Astrocyte (in vitro differentiated cells and primary cell): ENCODE measurements around the gene NPB. TPM values are rescaled to one million over a fixed set of nuclear protein-coding genes. Genes with fewer than 3 reads are reported as not detected.

Experiments used
- DNase-seq: peaks from one replicate; pipeline ENCODE4 v3.0.0-alpha.2; 2010; ENCODE audit warnings: low read depth
- FAIRE-seq: peaks from 2 replicates; lab custom pipeline; 2011; peaks lifted over from hg19 to GRCh38; lab: Jason Lieb, UNC
- H2AFZ ChIP-seq: 2 replicates; pipeline ENCODE4 v1.6.0; 2012; ENCODE audit warnings: low read depth, low read length, inconsistent platforms
- H3K27ac ChIP-seq: 2 replicates; pipeline ENCODE4 v1.5.1; 2011; ENCODE audit warnings: low read depth, low read length, inconsistent platforms
- H3K27me3 ChIP-seq: 2 replicates; pipeline ENCODE4 v1.6.0; 2011; ENCODE audit warnings: low read length, inconsistent platforms; ENCODE audit not compliant: insufficient read depth
- H3K36me3 ChIP-seq: 2 replicates; pipeline ENCODE4 v1.5.1; 2011; ENCODE audit warnings: low read length, inconsistent platforms; ENCODE audit not compliant: insufficient read depth
- H3K4me1 ChIP-seq: 2 replicates; pipeline ENCODE4 v1.5.1; 2011; ENCODE audit warnings: low read length, inconsistent platforms; ENCODE audit not compliant: insufficient read depth
- H3K4me2 ChIP-seq: 2 replicates; pipeline ENCODE4 v1.6.0; 2012; ENCODE audit warnings: low read length, inconsistent platforms
- H3K4me3 ChIP-seq: 2 replicates; pipeline ENCODE4 v1.5.1; 2011; ENCODE audit warnings: low read depth, mild to moderate bottlenecking, low read length, inconsistent platforms; ENCODE audit not compliant: insufficient read depth
- H3K79me2 ChIP-seq: 2 replicates; pipeline ENCODE4 v1.6.0; 2012; ENCODE audit warnings: mild to moderate bottlenecking, low read length, inconsistent platforms; ENCODE audit not compliant: insufficient read depth
- H3K9ac ChIP-seq: 2 replicates; pipeline ENCODE4 v1.6.0; 2012; ENCODE audit warnings: mild to moderate bottlenecking, low read length, inconsistent platforms
- H3K9me3 ChIP-seq: 2 replicates; pipeline ENCODE4 v1.5.1; 2012; ENCODE audit warnings: low read depth, mild to moderate bottlenecking, low read length, inconsistent platforms; ENCODE audit not compliant: insufficient read depth
- H4K20me1 ChIP-seq: 2 replicates; pipeline ENCODE4 v1.6.0; 2012; ENCODE audit warnings: low read length, inconsistent platforms; ENCODE audit not compliant: insufficient read depth
- H3K27ac Mint-ChIP-seq: one replicate; pipeline ENCODE4 v1.8.0; 2021; ENCODE audit warnings: mild to moderate bottlenecking, mixed read lengths; ENCODE audit not compliant: unreplicated experiment
- H3K27me3 Mint-ChIP-seq: one replicate; pipeline ENCODE4 v1.8.0; 2021; ENCODE audit warnings: low read depth, mixed read lengths; ENCODE audit not compliant: unreplicated experiment
- H3K36me3 Mint-ChIP-seq: one replicate; pipeline ENCODE4 v1.8.0; 2021; ENCODE audit warnings: low read depth, mixed read lengths; ENCODE audit not compliant: unreplicated experiment
- H3K4me1 Mint-ChIP-seq: one replicate; pipeline ENCODE4 v1.8.0; 2021; ENCODE audit warnings: low read depth, mixed read lengths; ENCODE audit not compliant: unreplicated experiment
- H3K4me3 Mint-ChIP-seq: one replicate; pipeline ENCODE4 v1.8.0; 2021; ENCODE audit warnings: mild to moderate bottlenecking, moderate library complexity, mixed read lengths; ENCODE audit not compliant: unreplicated experiment
- H3K9me3 Mint-ChIP-seq: one replicate; pipeline ENCODE4 v1.8.0; 2021; ENCODE audit warnings: mild to moderate bottlenecking, mixed read lengths; ENCODE audit not compliant: unreplicated experiment
- EZH2 ChIP-seq: IDR thresholded peaks from 2 replicates; pipeline ENCODE4 v1.6.1; 2012; ENCODE audit warnings: mild to moderate bottlenecking, low read length, inconsistent platforms; ENCODE audit not compliant: insufficient read depth
- total RNA-seq: library from RNA; stranded (reverse); gene quantifications from 2 replicates; pipeline ENCODE4 v1.2.1, GENCODE V29; 2021
- TF ChIP-seq, protein P1 (sequence below): IDR thresholded peaks from 2 replicates; pipeline ENCODE4 v1.5.1; 2011; ENCODE audit warnings: low read depth, mild to moderate bottlenecking, inconsistent platforms, low read length, moderate library complexity; ENCODE audit not compliant: insufficient read depth

NPB gene
- total RNA-seq, 1 donor from 2014 or later = 2.0 TPM

DNA sequence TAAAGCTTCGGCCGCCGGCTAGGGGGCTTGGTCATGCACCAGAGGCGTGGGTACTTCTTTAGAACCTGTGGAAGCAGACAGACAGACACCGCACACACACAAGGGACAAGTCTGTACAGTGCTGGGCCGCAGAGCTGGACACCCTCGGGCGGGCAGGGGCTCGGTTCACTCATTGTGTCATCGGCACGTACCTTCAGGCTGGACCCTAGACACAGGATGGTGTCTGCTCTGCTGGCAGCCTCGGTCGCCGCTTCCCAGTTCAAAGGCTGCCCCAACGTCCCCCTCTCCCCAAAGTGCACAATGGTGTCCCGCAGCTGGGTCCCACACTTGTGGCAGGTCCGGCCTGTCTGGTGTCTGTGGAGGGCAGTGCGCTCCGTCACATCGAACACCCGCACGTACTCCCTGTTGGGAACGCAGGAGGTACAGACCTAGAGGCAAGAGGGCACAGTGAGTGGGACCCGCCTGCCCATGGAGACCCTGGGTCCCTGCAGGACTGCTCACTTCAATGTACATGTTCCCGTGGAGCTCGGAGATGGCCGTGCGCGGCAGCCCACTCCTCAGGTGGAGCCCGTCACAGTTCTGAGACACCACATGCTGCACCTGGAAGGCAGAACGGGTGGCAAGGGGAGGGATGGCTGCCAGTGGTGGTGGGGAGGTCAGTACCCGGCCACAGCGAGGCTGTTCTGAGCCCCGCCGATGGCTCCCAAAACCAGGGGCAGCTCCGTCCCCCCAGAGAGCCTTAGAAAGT, 12.2 kb downstream of the NPB start:
- Histone ChIP-seq H3K27ac (no peak overlapping the region), H3K4me3 (no peak overlapping the region), H2AFZ (no peak overlapping the region), H3K9ac (no peak overlapping the region), H3K36me3 (peaks cover 6% of the 10 kb centered on the region), H3K9me3 (no peaks in the 10 kb centered on the region), H3K4me2 (no peak overlapping the region), H3K4me1 (peaks cover 18% of the 10 kb centered on the region), H4K20me1 (peaks cover 78% of the 10 kb centered on the region), H3K27me3 (no peaks in the 10 kb centered on the region), H3K79me2 (peaks cover 44% of the 10 kb centered on the region)
- TF ChIP-seq EZH2 = no peak
- TF ChIP-seq, protein P1, sequence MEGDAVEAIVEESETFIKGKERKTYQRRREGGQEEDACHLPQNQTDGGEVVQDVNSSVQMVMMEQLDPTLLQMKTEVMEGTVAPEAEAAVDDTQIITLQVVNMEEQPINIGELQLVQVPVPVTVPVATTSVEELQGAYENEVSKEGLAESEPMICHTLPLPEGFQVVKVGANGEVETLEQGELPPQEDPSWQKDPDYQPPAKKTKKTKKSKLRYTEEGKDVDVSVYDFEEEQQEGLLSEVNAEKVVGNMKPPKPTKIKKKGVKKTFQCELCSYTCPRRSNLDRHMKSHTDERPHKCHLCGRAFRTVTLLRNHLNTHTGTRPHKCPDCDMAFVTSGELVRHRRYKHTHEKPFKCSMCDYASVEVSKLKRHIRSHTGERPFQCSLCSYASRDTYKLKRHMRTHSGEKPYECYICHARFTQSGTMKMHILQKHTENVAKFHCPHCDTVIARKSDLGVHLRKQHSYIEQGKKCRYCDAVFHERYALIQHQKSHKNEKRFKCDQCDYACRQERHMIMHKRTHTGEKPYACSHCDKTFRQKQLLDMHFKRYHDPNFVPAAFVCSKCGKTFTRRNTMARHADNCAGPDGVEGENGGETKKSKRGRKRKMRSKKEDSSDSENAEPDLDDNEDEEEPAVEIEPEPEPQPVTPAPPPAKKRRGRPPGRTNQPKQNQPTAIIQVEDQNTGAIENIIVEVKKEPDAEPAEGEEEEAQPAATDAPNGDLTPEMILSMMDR = no peak
- H3K4me3 Mint-ChIP-seq = no peak overlapping the region
- no peaks in the 10 kb centered on the region for H3K27me3 Mint-ChIP-seq
- FAIRE-seq = no peak
- H3K4me1 Mint-ChIP-seq = peaks cover 13% of the 10 kb centered on the region
- H3K9me3 Mint-ChIP-seq = peaks cover 1% of the 10 kb centered on the region
- H3K36me3 Mint-ChIP-seq = peaks cover 16% of the 10 kb centered on the region
- H3K27ac Mint-ChIP-seq = no peak overlapping the region
- no peak for DNase-seq

DNA sequence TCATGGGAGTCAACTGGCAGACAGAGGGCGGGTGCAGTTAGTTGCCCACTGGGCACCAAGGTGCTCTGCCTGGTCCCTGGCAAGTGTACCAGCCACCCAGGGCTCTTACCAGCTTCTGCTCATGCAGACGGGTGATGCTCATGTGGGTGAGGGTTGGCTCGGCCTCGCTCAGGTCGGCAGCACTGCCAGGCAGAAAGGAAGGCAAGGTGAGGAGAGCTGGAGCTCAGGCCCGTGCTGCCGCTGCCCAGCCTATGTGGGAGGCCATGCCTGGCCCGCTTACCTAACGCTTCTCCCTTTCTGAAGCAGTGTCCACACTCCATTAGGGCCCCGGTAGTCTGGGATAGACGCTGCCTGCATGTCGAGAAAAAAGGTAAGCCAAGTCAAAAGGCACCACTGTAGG, 13.3 kb downstream of the NPB start:
- DNase-seq = no peak
- peaks cover 13% of the 10 kb centered on the region for H3K4me1 Mint-ChIP-seq
- FAIRE-seq = no peak
- Histone ChIP-seq H4K20me1 (peaks cover 78% of the 10 kb centered on the region), H3K36me3 (peaks cover 6% of the 10 kb centered on the region), H3K79me2 (peaks cover 51% of the 10 kb centered on the region), H3K4me1 (peaks cover 13% of the 10 kb centered on the region), H3K27me3 (no peaks in the 10 kb centered on the region), H3K4me3 (no peak overlapping the region), H3K4me2 (no peak overlapping the region), H3K27ac (no peak overlapping the region), H3K9ac (no peak overlapping the region), H2AFZ (no peak overlapping the region), H3K9me3 (no peaks in the 10 kb centered on the region)
- H3K36me3 Mint-ChIP-seq = peaks cover 22% of the 10 kb centered on the region
- no peak overlapping the region for H3K4me3 Mint-ChIP-seq
- TF ChIP-seq, protein P1 = no peak
- no peak for TF ChIP-seq EZH2
- peaks cover 1% of the 10 kb centered on the region for H3K9me3 Mint-ChIP-seq
- H3K27me3 Mint-ChIP-seq = no peaks in the 10 kb centered on the region
- no peak overlapping the region for H3K27ac Mint-ChIP-seq
